ENCODE data around the gene LRRC8A. TPM values are rescaled to one million over a fixed set of nuclear protein-coding genes. Genes with fewer than 3 reads are reported as not detected.
"Not testable (repeated sequence)": the region's sequence is repeated elsewhere in the genome, so short reads cannot be mapped to it uniquely, and the experiment has no call there.

LRRC8A gene
- total and polyA plus RNA-seq, 2 experiments from 2014 or later, result 37.3 to 80.5 TPM

- H3K27me3 Mint-ChIP-seq (ENCODE audit: insufficient read depth, low read depth, poor library complexity), result peaks cover 10% of the 10 kb centered on the region
- H3K27ac Mint-ChIP-seq, result no peak overlapping the region
These were observed 40.0 kb upstream of the LRRC8A start for GRCh38 chr9:128841694-128842492.

GRCh38 chr9:128843171-128843570, 38.8 kb upstream of the LRRC8A start:
- not testable (repeated sequence) for H3K4me3 Mint-ChIP-seq, ATAC-seq, H3K4me1 Mint-ChIP-seq

More at GRCh38 chr9:128841694-128842492, 40.0 kb upstream of the LRRC8A start:
- Histone ChIP-seq H3K79me2 (replicated peaks; ENCODE audit: insufficient read depth) (no peaks in the 10 kb centered on the region), H3K9me2 (ENCODE audit: insufficient read depth) (no peaks in the 10 kb centered on the region), H3K4me2 (no peak overlapping the region), H2AFZ (no peak overlapping the region), H3F3A (replicated peaks; ENCODE audit: low read depth) (0 out of 2 replicates have a peak, but pooled peaks cover 4% of the 10 kb centered on the region), H3K4me1 (ENCODE audit: insufficient read depth) (no peaks in the 10 kb centered on the region), H3K27me3 (ENCODE audit: insufficient read depth) (no peaks in the 10 kb centered on the region), H3K4me3 (no peak overlapping the region), H3K36me3 (ENCODE audit: insufficient read depth) (peaks cover 7% of the 10 kb centered on the region; the same call in 1 of the 2 replicates), H3K27ac (ENCODE audit: low read depth) (no peak overlapping the region), H4K20me1 (replicated peaks; ENCODE audit: insufficient read depth) (no peaks in the 10 kb centered on the region; the same call in 1 of the 2 replicates)
- Mint-ChIP-seq H3K36me3 (ENCODE audit: low read depth) (peaks cover 24% of the 10 kb centered on the region), H3K4me3 (no peak overlapping the region), H3K9me3 (no peaks in the 10 kb centered on the region), H3K4me1 (no peaks in the 10 kb centered on the region)
- TF ChIP-seq ZNF462 (CRISPR knock-in tag; IDR thresholded peaks at IDR 0.05) (no peak), STAT1 (IDR thresholded peaks at IDR 0.05; ENCODE audit: unreplicated experiment) (no peak), CREB1 (CRISPR knock-in tag; IDR thresholded peaks at IDR 0.05; ENCODE audit: low read depth) (no peak), POLR2AphosphoS5 (IDR thresholded peaks at IDR 0.05; ENCODE audit: low read depth) (no peak), EZH2 (IDR thresholded peaks at IDR 0.05; ENCODE audit: low read depth, unreplicated experiment) (no peak), NANOG (IDR thresholded peaks at IDR 0.05; ENCODE audit: borderline replicate concordance) (no peak)
- ATAC-seq, result no peak
- DNase-seq (ENCODE audit: low spot score), result no peak

More at GRCh38 chr9:128843171-128843570, 38.8 kb upstream of the LRRC8A start:
- H4K20me1 ChIP-seq (replicated peaks; ENCODE audit: insufficient read depth); H2AFZ ChIP-seq; H3K4me3 ChIP-seq; H3F3A ChIP-seq (replicated peaks; ENCODE audit: low read depth); H3K27ac Mint-ChIP-seq; H3K9me2 ChIP-seq (ENCODE audit: insufficient read depth); H3K36me3 ChIP-seq (ENCODE audit: insufficient read depth); H3K4me2 ChIP-seq; H3K27me3 ChIP-seq (ENCODE audit: insufficient read depth); H3K4me1 ChIP-seq (ENCODE audit: insufficient read depth); DNase-seq (ENCODE audit: low spot score); H3K9me3 Mint-ChIP-seq; H3K27ac ChIP-seq (ENCODE audit: low read depth); H3K27me3 Mint-ChIP-seq (ENCODE audit: insufficient read depth, low read depth, poor library complexity); H3K79me2 ChIP-seq (replicated peaks; ENCODE audit: insufficient read depth): not testable (repeated sequence)
- H3K36me3 Mint-ChIP-seq (ENCODE audit: low read depth), result peaks cover 21% of the 10 kb centered on the region
